Fibroblast of mammary gland (primary cell): ENCODE data around the gene CEBPG.

ENCODE experiments used
- DNase-seq: peaks from one replicate; pipeline ENCODE4 v3.0.0-alpha.2; 2010; ENCODE audit warnings: low read depth
- H3K4me3 ChIP-seq: 2 replicates; pipeline ENCODE4 v1.5.1; 2011; ENCODE audit warnings: low read depth, mild to moderate bottlenecking, low read length, moderate library complexity; ENCODE audit not compliant: control insufficient read depth
- TF ChIP-seq, protein P1 (sequence below): conservative IDR thresholded peaks from 2 replicates; pipeline ENCODE4 v1.5.1; 2011; ENCODE audit warnings: low read depth, low read length, inconsistent platforms; ENCODE audit not compliant: control insufficient read depth, insufficient read depth

CEBPG gene

DNA sequence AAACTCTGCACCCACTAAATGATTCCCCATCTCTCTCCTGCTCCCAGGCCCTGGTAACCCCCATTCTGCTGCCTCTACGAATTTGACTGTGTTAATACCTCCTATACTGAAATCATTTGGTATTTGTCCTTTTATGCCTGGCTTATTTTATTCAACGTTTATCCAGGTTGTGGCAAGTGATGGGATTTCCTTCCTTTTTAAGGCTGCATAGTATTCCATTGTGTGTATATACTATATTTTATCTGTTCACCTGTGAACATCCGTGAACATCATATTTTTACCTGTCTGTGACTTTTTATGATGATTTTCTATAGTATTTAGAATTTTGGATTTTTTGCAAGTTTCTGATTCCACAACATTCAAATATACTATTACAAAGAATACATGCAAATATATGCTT is 13.9 kb upstream of the CEBPG start:
- no peak overlapping the region for H3K4me3 ChIP-seq
- TF ChIP-seq, protein P1, sequence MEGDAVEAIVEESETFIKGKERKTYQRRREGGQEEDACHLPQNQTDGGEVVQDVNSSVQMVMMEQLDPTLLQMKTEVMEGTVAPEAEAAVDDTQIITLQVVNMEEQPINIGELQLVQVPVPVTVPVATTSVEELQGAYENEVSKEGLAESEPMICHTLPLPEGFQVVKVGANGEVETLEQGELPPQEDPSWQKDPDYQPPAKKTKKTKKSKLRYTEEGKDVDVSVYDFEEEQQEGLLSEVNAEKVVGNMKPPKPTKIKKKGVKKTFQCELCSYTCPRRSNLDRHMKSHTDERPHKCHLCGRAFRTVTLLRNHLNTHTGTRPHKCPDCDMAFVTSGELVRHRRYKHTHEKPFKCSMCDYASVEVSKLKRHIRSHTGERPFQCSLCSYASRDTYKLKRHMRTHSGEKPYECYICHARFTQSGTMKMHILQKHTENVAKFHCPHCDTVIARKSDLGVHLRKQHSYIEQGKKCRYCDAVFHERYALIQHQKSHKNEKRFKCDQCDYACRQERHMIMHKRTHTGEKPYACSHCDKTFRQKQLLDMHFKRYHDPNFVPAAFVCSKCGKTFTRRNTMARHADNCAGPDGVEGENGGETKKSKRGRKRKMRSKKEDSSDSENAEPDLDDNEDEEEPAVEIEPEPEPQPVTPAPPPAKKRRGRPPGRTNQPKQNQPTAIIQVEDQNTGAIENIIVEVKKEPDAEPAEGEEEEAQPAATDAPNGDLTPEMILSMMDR, result no peak
- no peak for DNase-seq

DNA sequence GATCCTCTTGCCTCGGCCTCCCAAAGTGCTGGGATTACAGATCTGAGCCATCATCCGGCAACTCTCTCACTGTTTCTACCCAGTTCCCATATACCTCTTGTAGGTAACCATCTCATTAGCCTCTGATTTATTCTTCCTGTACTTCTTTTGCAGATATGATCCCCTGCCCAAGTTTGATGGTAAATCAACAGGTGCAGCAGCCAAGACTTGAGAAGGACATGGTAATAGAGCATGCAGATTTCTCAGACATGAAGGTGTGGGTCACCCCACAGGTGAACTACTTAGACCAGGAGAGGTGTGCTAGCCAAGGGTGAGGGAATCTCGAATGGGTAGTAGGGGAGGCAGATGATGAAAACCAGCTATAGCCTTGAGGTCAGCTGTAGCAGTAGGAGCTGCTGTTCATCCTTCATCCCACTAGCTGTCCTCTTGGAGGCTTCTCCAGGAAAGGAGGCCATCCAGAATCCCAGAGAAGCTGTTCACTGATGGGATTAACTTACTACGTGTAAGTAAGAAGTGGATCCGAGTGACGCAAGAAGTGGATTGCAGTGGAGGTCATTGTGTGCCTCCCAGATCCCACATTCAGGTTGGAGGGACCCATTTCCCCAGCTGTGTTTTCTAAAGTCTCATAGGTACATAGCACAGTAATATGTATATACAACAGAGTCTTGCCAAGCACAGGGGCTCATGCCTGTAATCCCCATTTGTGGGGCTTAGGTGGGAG is 10.8 kb upstream of the CEBPG start:
- DNase-seq, result no peak
- TF ChIP-seq, protein P1, result no peak
- no peak overlapping the region for H3K4me3 ChIP-seq

DNA sequence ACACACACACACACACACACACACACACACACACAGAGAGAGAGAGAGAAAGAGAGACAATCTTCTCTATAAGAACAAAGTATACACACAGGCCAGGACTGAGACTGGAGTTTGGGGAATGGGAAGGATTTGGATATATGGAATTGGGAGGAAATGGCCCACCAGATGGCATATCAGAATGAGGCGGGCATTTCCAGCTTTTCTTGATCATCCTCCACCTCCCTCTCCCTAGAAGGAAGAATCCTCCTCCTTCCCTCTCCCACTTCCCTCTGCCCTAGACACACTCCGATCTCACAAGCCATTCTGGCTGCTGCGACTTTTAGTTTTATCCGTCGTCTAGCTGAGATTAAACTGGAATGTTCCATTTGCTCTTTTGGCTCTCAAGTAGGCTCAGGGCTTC is 10.0 kb upstream of the CEBPG start:
- DNase-seq, result no peak
- TF ChIP-seq, protein P1, result no peak
- H3K4me3 ChIP-seq, result no peak overlapping the region

DNA sequence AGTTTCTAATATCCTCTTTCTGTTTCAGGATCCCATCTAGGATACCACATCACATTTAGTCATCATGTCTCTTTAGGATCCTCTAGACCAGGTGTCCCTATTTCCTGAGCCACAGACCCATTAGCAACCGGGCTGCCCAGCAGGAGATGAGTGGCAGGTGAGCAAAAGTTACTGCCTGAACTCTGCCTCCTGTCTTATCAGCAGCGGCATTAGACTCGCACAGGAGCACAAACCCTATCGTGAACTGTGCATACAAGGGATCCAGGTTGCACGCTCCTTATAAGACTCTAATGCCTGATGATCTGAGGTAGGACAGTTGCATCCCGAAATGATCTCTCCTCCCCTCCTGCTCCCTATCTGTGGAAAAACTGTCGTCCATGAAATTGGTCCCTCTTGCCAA is 7.8 kb upstream of the CEBPG start:
- DNase-seq, result no peak
- TF ChIP-seq, protein P1, result no peak
- no peak overlapping the region for H3K4me3 ChIP-seq

DNA sequence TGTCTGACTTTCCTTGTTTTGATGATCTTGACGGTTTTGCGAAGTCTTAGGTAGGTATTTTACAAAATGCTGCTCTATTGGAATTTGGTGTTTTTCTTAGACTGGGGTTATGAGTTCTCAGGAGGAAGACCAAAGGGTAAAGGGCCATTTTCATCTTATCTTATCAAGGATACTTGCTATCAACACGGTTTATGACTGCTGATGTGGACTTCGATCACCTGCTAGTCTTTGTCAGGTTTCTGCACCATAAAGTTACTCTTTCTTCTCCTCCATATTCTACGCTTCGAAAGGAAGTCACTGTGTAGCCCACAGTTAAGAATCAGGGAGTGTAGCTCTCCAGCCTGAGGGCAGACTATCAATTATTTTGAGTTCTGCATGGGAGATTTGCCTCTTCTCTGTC is 7.4 kb upstream of the CEBPG start:
- H3K4me3 ChIP-seq, result no peak overlapping the region
- TF ChIP-seq, protein P1, result no peak
- no peak for DNase-seq

DNA sequence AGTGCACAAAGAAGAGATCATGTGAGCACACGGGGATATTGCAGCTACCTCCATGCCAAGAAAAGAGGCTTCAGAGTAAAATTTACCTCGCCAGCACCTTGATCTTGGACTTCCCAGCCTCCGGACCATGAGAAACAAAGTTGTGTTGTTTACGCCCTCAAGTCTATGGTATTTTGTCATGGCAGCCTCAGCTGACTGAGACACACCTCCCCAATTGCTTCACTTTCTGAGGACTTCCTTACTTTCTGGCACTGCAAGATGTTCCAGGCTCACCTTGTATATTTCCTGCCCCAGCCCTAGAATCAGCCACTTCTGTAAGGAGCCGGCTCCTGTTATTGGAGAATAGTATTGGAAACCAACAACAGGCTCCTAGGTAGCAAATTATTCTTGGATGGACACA is 6.6 kb upstream of the CEBPG start:
- H3K4me3 ChIP-seq, result no peak overlapping the region
- DNase-seq, result no peak
- TF ChIP-seq, protein P1, result no peak
